ENCODE measurements around the gene SMYD3.

DNA sequence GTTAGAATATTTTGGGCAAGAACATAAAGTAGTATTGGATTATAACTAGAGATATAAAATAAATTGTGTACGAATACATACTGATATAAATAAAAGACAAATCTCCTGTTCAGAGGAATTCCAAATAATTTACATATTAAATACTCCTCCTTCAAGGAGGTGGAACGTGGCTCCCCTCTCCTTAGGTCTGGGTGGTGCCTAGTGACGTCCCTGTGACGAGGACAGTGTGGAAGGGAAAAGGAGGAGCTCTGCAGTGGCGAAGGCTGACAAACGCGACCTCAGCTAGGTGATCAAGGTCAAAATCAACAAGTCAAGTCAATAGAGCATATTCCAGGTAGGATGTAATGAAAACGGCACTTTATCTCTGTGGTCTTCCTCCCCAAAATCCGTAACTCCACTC is 310.0 kb downstream of the SMYD3 start:
- TF ChIP-seq POLR2AphosphoS5 (IDR thresholded peaks at IDR 0.05; ENCODE audit: low read depth) (no peak), GABPA (IDR thresholded peaks at IDR 0.05; ENCODE audit: low read depth) (no peak)
- TF ChIP-seq, protein P1, sequence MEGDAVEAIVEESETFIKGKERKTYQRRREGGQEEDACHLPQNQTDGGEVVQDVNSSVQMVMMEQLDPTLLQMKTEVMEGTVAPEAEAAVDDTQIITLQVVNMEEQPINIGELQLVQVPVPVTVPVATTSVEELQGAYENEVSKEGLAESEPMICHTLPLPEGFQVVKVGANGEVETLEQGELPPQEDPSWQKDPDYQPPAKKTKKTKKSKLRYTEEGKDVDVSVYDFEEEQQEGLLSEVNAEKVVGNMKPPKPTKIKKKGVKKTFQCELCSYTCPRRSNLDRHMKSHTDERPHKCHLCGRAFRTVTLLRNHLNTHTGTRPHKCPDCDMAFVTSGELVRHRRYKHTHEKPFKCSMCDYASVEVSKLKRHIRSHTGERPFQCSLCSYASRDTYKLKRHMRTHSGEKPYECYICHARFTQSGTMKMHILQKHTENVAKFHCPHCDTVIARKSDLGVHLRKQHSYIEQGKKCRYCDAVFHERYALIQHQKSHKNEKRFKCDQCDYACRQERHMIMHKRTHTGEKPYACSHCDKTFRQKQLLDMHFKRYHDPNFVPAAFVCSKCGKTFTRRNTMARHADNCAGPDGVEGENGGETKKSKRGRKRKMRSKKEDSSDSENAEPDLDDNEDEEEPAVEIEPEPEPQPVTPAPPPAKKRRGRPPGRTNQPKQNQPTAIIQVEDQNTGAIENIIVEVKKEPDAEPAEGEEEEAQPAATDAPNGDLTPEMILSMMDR (IDR thresholded peaks at IDR 0.05; ENCODE audit: insufficient read depth, low read length): no peak
- TF ChIP-seq, protein P2, sequence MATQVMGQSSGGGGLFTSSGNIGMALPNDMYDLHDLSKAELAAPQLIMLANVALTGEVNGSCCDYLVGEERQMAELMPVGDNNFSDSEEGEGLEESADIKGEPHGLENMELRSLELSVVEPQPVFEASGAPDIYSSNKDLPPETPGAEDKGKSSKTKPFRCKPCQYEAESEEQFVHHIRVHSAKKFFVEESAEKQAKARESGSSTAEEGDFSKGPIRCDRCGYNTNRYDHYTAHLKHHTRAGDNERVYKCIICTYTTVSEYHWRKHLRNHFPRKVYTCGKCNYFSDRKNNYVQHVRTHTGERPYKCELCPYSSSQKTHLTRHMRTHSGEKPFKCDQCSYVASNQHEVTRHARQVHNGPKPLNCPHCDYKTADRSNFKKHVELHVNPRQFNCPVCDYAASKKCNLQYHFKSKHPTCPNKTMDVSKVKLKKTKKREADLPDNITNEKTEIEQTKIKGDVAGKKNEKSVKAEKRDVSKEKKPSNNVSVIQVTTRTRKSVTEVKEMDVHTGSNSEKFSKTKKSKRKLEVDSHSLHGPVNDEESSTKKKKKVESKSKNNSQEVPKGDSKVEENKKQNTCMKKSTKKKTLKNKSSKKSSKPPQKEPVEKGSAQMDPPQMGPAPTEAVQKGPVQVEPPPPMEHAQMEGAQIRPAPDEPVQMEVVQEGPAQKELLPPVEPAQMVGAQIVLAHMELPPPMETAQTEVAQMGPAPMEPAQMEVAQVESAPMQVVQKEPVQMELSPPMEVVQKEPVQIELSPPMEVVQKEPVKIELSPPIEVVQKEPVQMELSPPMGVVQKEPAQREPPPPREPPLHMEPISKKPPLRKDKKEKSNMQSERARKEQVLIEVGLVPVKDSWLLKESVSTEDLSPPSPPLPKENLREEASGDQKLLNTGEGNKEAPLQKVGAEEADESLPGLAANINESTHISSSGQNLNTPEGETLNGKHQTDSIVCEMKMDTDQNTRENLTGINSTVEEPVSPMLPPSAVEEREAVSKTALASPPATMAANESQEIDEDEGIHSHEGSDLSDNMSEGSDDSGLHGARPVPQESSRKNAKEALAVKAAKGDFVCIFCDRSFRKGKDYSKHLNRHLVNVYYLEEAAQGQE (IDR thresholded peaks at IDR 0.05; ENCODE audit: insufficient replicate concordance, low read depth): no peak
